Gastrocnemius medialis (tissue), 4 donors: ENCODE measurements around the gene TCFL5. TPM values are rescaled to one million over a fixed set of nuclear protein-coding genes. Genes with fewer than 3 reads are reported as not detected.

Source experiments
- ATAC-seq, 2 donors: fragments of 150-250 bp; one replicate each; pipeline ENCODE4 v1.9.1; 2016
- DNase-seq, 2 donors: peaks; one replicate each; pipeline ENCODE4 v3.0.0-alpha.2; 2019
- H3K27ac ChIP-seq, 4 donors: fragments of 200-600 bp; sonication (generic); 1 replicate in 1 of 4; 2 replicates in 3 of 4; pipeline ENCODE4 v1.5.1; 2016 to 2018; ENCODE audit warnings: mild to moderate bottlenecking in 2 of 4, moderate library complexity in 1 of 4
- H3K27me3 ChIP-seq, 3 donors: fragments of 200-600 bp; sonication (generic) in 2 of 3; 1 replicate in 1 of 3; 2 replicates in 2 of 3; pipeline versions ENCODE4 v1.5.1 to v1.6.0; 2016 to 2019; ENCODE audit warnings: mild to moderate bottlenecking in 1 of 3, moderate library complexity in 1 of 3
- H3K36me3 ChIP-seq, 2 donors: fragments of 200-600 bp; sonication (generic) in 1 of 2; one replicate each; pipeline ENCODE4 v1.5.1; 2017 to 2018
- H3K4me1 ChIP-seq, 2 donors: fragments of 200-600 bp; sonication (generic) in 1 of 2; one replicate each; pipeline ENCODE4 v1.5.1; 2016 to 2017; ENCODE audit warnings: mild to moderate bottlenecking in 2 of 2
- H3K4me3 ChIP-seq, 4 donors: fragments of 200-600 bp; sonication (generic) in 3 of 4; 1 replicate in 1 of 4; 2 replicates in 3 of 4; pipeline ENCODE4 v1.5.1; 2016 to 2019; ENCODE audit warnings: mild to moderate bottlenecking in 2 of 4
- H3K9me3 ChIP-seq, 3 donors: fragments of 200-600 bp; sonication (generic) in 2 of 3; 1 replicate in 1 of 3; 2 replicates in 2 of 3; pipeline ENCODE4 v1.5.1; 2016 to 2019
- CTCF ChIP-seq, 5 experiments: fragments of 450-650 bp in 3 of 5; fragments of 200-600 bp in 2 of 5; sonication (generic) in 2 of 5; IDR thresholded peaks in 4 of 5; conservative IDR thresholded peaks in 1 of 5; 1 replicate in 4 of 5; 2 replicates in 1 of 5; pipeline ENCODE4 v1.5.1; 2016 to 2019; ENCODE audit warnings: antibody characterized with exemption in 5 of 5, mild to moderate bottlenecking in 3 of 5, moderate library complexity in 3 of 5
- POLR2A ChIP-seq, 2 donors: fragments of 450-650 bp; IDR thresholded peaks; one replicate each; pipeline ENCODE4 v1.6.1; 2017; ENCODE audit warnings: antibody characterized with exemption in 2 of 2, mild to moderate bottlenecking in 2 of 2, moderate library complexity in 2 of 2
- in situ Hi-C, 4 donors: fragments of 200-750 bp; cut with MboI; loops; one replicate each; pipeline versions ENCODE4 v1.15.0 to v1.8.0; 2017; ENCODE audit warnings: low sequenced_read_pairs in 4 of 4
- intact Hi-C: fragments of 100-400 bp; cut with DNase I; formaldehyde crosslinking; loops from one replicate; pipeline ENCODE4 v1.15.1; 2023; ENCODE audit warnings: low total_unique reads
- total RNA-seq, 4 donors: library from RNA; depleted of rRNA; stranded (reverse); fragments of >200 nt; gene quantifications; one replicate each; pipeline versions ENCODE4 v1.1.0 to v1.2.3, GENCODE V29; 2016

Gene TCFL5
- total RNA-seq, 4 donors from 2014 or later: 5.3 to 7.3 (median 6.3) TPM

GRCh38 chr20:62899633-62900051 is 38.0 kb upstream of the TCFL5 start:
- Histone ChIP-seq H3K9me3 (no peaks in the 10 kb centered on the region), H3K4me3 (no peak overlapping the region), H3K36me3 (peaks cover 0 to 44% of the 10 kb centered on the region in 2 donors), H3K27ac (no peak overlapping the region), H3K4me1 (peaks cover 5 to 12% of the 10 kb centered on the region in 2 donors), H3K27me3 (peaks cover 0 to 3% (median 0%) of the 10 kb centered on the region in 3 donors)
- TF ChIP-seq POLR2A (IDR thresholded peaks at IDR 0.05) (no peak), CTCF (IDR thresholded peaks at IDR 0.05 in 4 of 5, conservative IDR thresholded peaks at IDR 0.05 in 1 of 5) (no peak)
- intact Hi-C loops: loop anchor here (1.0 kb wide), 2 partner anchors 73 to 110 kb away; no protein-coding TSS in a partner anchor
- DNase-seq (no peak), ATAC-seq (peak in 1 of 2 donors; percentile 12)
- in situ Hi-C loops: loop anchor here in 3 of 4 donors (5.0 to 25.0 kb wide), 3 partner anchors 113 to 115 kb away; partner anchors contain the start of gene BHLHE23 (in 1 of the 3)

- peaks cover 0 to 44% of the 10 kb centered on the region in 2 donors for H3K36me3 ChIP-seq
- DNase-seq: no peak
- TF ChIP-seq CTCF (IDR thresholded peaks at IDR 0.05 in 4 of 5, conservative IDR thresholded peaks at IDR 0.05 in 1 of 5): no peak
- TF ChIP-seq POLR2A (IDR thresholded peaks at IDR 0.05): no peak
- no peak overlapping the region for H3K4me3 ChIP-seq
- no peak overlapping the region for H3K27ac ChIP-seq
- ATAC-seq: no peak
- in situ Hi-C loops (loop anchor here in 3 of 4 donors (5.0 to 25.0 kb wide), 3 partner anchors 113 to 116 kb away; partner anchors contain the start of gene BHLHE23 (in 1 of the 3)), intact Hi-C loops (no loop called here)
- peaks cover 0 to 3% (median 0%) of the 10 kb centered on the region in 3 donors for H3K27me3 ChIP-seq
- no peaks in the 10 kb centered on the region for H3K9me3 ChIP-seq
- H3K4me1 ChIP-seq: peaks cover 5 to 12% of the 10 kb centered on the region in 2 donors
Measured at GRCh38 chr20:62898970-62899632, 37.5 kb upstream of the TCFL5 start.

- Histone ChIP-seq H3K4me1 (peaks cover 5 to 12% of the 10 kb centered on the region in 2 donors), H3K27me3 (peaks cover 0 to 3% (median 0%) of the 10 kb centered on the region in 3 donors), H3K36me3 (peaks cover 0 to 44% of the 10 kb centered on the region in 2 donors), H3K27ac (no peak overlapping the region), H3K4me3 (no peak overlapping the region), H3K9me3 (no peaks in the 10 kb centered on the region)
- no peak for ATAC-seq
- in situ Hi-C loops (loop anchor here in 3 of 4 donors (5.0 to 25.0 kb wide), 3 partner anchors 114 to 116 kb away; partner anchors contain the start of gene BHLHE23 (in 1 of the 3)), intact Hi-C loops (no loop called here)
- no peak for DNase-seq
- TF ChIP-seq CTCF (IDR thresholded peaks at IDR 0.05 in 4 of 5, conservative IDR thresholded peaks at IDR 0.05 in 1 of 5): no peak
Measured at GRCh38 chr20:62898093-62898964, 36.7 kb upstream of the TCFL5 start.

- ATAC-seq (no peak), DNase-seq (no peak)
- TF ChIP-seq POLR2A (IDR thresholded peaks at IDR 0.05) (no peak), CTCF (IDR thresholded peaks at IDR 0.05 in 4 of 5, conservative IDR thresholded peaks at IDR 0.05 in 1 of 5) (no peak)
- intact Hi-C loops: no loop called here
- no peak overlapping the region for H3K4me3 ChIP-seq
- no peaks in the 10 kb centered on the region for H3K9me3 ChIP-seq
- H3K27me3 ChIP-seq: peaks cover 0 to 3% (median 0%) of the 10 kb centered on the region in 3 donors
- in situ Hi-C loops: loop anchor here in 3 of 4 donors (5.0 to 25.0 kb wide), 3 partner anchors 115 to 117 kb away; partner anchors contain the start of gene BHLHE23 (in 1 of the 3)
- H3K36me3 ChIP-seq: peaks cover 0 to 44% of the 10 kb centered on the region in 2 donors
- no peak overlapping the region for H3K27ac ChIP-seq
- peaks cover 5 to 12% of the 10 kb centered on the region in 2 donors for H3K4me1 ChIP-seq
Measured at GRCh38 chr20:62897666-62898065, 36.0 kb upstream of the TCFL5 start.
